WTC11 (cell line): ENCODE measurements around the gene ZCCHC7. TPM values are rescaled to one million over a fixed set of nuclear protein-coding genes. Genes with fewer than 3 reads are reported as not detected.

Experiments
- ATAC-seq: fragments of 200-7000 bp; cut with Tn5 transposase; 2 replicates; pipeline ENCODE4 v1.10.0; 2021; ENCODE audit warnings: mild to moderate bottlenecking, moderate library complexity
- CTCF ChIA-PET: fragments of 300-600 bp; sonication (Branson Sonifier 250); formaldehyde crosslinking; loops from one replicate; lab custom pipeline; 2021; ENCODE audit warnings: antibody characterized with exemption; lab: Charles Lee
- POLR2A ChIA-PET: fragments of 350-600 bp; sonication (Branson Sonifier 250); formaldehyde crosslinking; loops from one replicate; lab custom pipeline; 2021; ENCODE audit warnings: antibody characterized with exemption; lab: Charles Lee
- DNase-seq: peaks from one replicate; pipeline ENCODE4 v3.0.0; 2021; ENCODE audit warnings: low spot score
- H3K27ac Mint-ChIP-seq: 2 replicates; pipeline ENCODE4 v1.8.0; 2021; ENCODE audit warnings: mixed read lengths
- H3K27me3 Mint-ChIP-seq: 2 replicates; pipeline ENCODE4 v1.8.0; 2021; ENCODE audit warnings: low read depth, mild to moderate bottlenecking, moderate library complexity, mixed read lengths
- H3K36me3 Mint-ChIP-seq: 2 replicates; pipeline ENCODE4 v1.8.0; 2021; ENCODE audit warnings: mixed read lengths
- H3K4me1 Mint-ChIP-seq: 2 replicates; pipeline ENCODE4 v1.8.0; 2022; ENCODE audit warnings: mixed read lengths
- H3K4me3 Mint-ChIP-seq: 2 replicates; pipeline ENCODE4 v1.8.0; 2021; ENCODE audit warnings: mild to moderate bottlenecking, moderate library complexity, mixed read lengths
- H3K9me3 Mint-ChIP-seq: 2 replicates; pipeline ENCODE4 v1.8.0; 2021; ENCODE audit warnings: mixed read lengths
- ARID4B ChIP-seq: sonication (generic); formaldehyde crosslinking; IDR thresholded peaks from 2 replicates; pipeline ENCODE4 v1.8.0; 2023; ENCODE audit warnings: missing genetic modification reagents, mild to moderate bottlenecking, borderline replicate concordance
- ATF3 ChIP-seq: sonication (generic); formaldehyde crosslinking; conservative IDR thresholded peaks from 2 replicates; pipeline ENCODE4 v1.8.1; 2022; ENCODE audit warnings: mild to moderate bottlenecking, missing genetic modification reagents
- CDX4 ChIP-seq: fragments of 250-450 bp; sonication (Bioruptor Pico); IDR thresholded peaks from 2 replicates; pipeline ENCODE4 v1.9.0; 2021; ENCODE audit warnings: moderate library complexity, mild to moderate bottlenecking, inconsistent platforms, borderline replicate concordance
- CREB1 ChIP-seq: sonication (generic); formaldehyde crosslinking; IDR thresholded peaks from 2 replicates; pipeline ENCODE4 v1.8.0; 2023; ENCODE audit warnings: mild to moderate bottlenecking, missing genetic modification reagents
- E2F5 ChIP-seq: sonication (generic); formaldehyde crosslinking; IDR thresholded peaks from 2 replicates; pipeline ENCODE4 v1.8.1; 2022; ENCODE audit warnings: mild to moderate bottlenecking, moderate library complexity, missing genetic modification reagents
- ELF4 ChIP-seq: sonication (generic); formaldehyde crosslinking; IDR thresholded peaks from 2 replicates; pipeline ENCODE4 v1.8.1; 2022; ENCODE audit warnings: low read depth, mild to moderate bottlenecking, moderate library complexity, missing genetic modification reagents
- ESRRA ChIP-seq: sonication (generic); formaldehyde crosslinking; IDR thresholded peaks from 2 replicates; pipeline ENCODE4 v1.8.1; 2022; ENCODE audit warnings: mild to moderate bottlenecking, missing genetic modification reagents, borderline replicate concordance
- GTF2I ChIP-seq: fragments of 250-450 bp; sonication (Bioruptor Pico); conservative IDR thresholded peaks from 2 replicates; pipeline ENCODE4 v1.4.0; 2021; ENCODE audit warnings: mild to moderate bottlenecking
- HMGA2 ChIP-seq: fragments of 250-450 bp; sonication (Bioruptor Pico); IDR thresholded peaks from 2 replicates; pipeline ENCODE4 v1.4.0; 2021; ENCODE audit warnings: mild to moderate bottlenecking, moderate library complexity
- MLX ChIP-seq: sonication (generic); formaldehyde crosslinking; IDR thresholded peaks from 2 replicates; pipeline ENCODE4 v1.8.1; 2023; ENCODE audit warnings: mild to moderate bottlenecking, missing genetic modification reagents, moderate library complexity
- MXD4 ChIP-seq: fragments of 250-450 bp; sonication (Bioruptor Pico); IDR thresholded peaks from 2 replicates; pipeline ENCODE4 v1.8.0; 2021; ENCODE audit warnings: mild to moderate bottlenecking, moderate library complexity, borderline replicate concordance
- MYBL2 ChIP-seq: sonication (generic); formaldehyde crosslinking; IDR thresholded peaks from 2 replicates; pipeline ENCODE4 v1.8.1; 2023; ENCODE audit warnings: mild to moderate bottlenecking, moderate library complexity, missing genetic modification reagents
- NFE2L1 ChIP-seq: sonication (generic); formaldehyde crosslinking; IDR thresholded peaks from 2 replicates; pipeline ENCODE4 v1.8.1; 2023; ENCODE audit warnings: missing genetic modification reagents
- PREB ChIP-seq: sonication (generic); formaldehyde crosslinking; IDR thresholded peaks from 2 replicates; pipeline ENCODE4 v1.8.1; 2022; ENCODE audit warnings: mild to moderate bottlenecking, missing genetic modification reagents, moderate library complexity, borderline replicate concordance
- ZMAT4 ChIP-seq: fragments of 250-450 bp; sonication (Bioruptor Pico); IDR thresholded peaks from 2 replicates; pipeline ENCODE4 v1.9.0; 2021; ENCODE audit warnings: mild to moderate bottlenecking
- ZNF317 ChIP-seq: sonication (generic); formaldehyde crosslinking; IDR thresholded peaks from 2 replicates; pipeline ENCODE4 v1.8.1; 2023; ENCODE audit warnings: low read depth, mild to moderate bottlenecking, moderate library complexity, missing genetic modification reagents, borderline replicate concordance
- ZNF416 ChIP-seq: fragments of 250-450 bp; sonication (Bioruptor Pico); IDR thresholded peaks from 2 replicates; pipeline ENCODE4 v1.9.0; 2021; ENCODE audit warnings: mild to moderate bottlenecking, inconsistent platforms
- total RNA-seq: library from RNA; stranded (reverse); gene quantifications from 3 replicates; pipeline ENCODE4 v1.2.3, GENCODE V29; 2021

Gene ZCCHC7
- total RNA-seq, 1 experiment from 2014 or later, result 30.1 TPM

GRCh38 chr9:37184905-37185867, 64.8 kb downstream of the ZCCHC7 start (continued):
- TF ChIP-seq ZNF416 (CRISPR knock-in tag), result no peak
- TF ChIP-seq, all 79 proteins: peak for 0

GRCh38 chr9:37187292-37187691, 66.9 kb downstream of the ZCCHC7 start:
- POLR2A ChIA-PET, result no interaction called here
- TF ChIP-seq ZNF317 (CRISPR knock-in tag) (no peak), CDX4 (CRISPR knock-in tag) (no peak), ESRRA (no peak), GTF2I (no peak), MXD4 (CRISPR knock-in tag) (no peak), ATF3 (no peak), ELF4 (CRISPR knock-in tag) (no peak), NFE2L1 (CRISPR knock-in tag) (no peak), E2F5 (CRISPR knock-in tag) (no peak), ZMAT4 (CRISPR knock-in tag) (no peak), ARID4B (no peak), PREB (CRISPR knock-in tag) (no peak), MLX (CRISPR knock-in tag) (no peak), CREB1 (CRISPR knock-in tag) (no peak), HMGA2 (CRISPR knock-in tag) (no peak), MYBL2 (no peak)
- CTCF ChIA-PET, result no interaction called here
- Mint-ChIP-seq H3K36me3 (peaks cover 19% of the 10 kb centered on the region), H3K27ac (peak overlapping the region; percentile 87; the same call in 1 of the 2 replicates), H3K4me1 (peaks cover 68% of the 10 kb centered on the region), H3K9me3 (peaks cover 15% of the 10 kb centered on the region), H3K27me3 (no peaks in the 10 kb centered on the region), H3K4me3 (no peak overlapping the region)
- DNase-seq (peak; percentile 18), ATAC-seq (no peak)
